GM19455 (cell line): ENCODE data around the gene SH3RF2.
"Not testable (repeated sequence)": the region's sequence is repeated elsewhere in the genome, so short reads cannot be mapped to it uniquely, and the experiment has no call there.

Experiments used
- ATAC-seq: cut with Tn5 transposase; IDR thresholded peaks from one replicate; pipeline ENCODE4 v1.9.1; 2021; ENCODE audit not compliant: unreplicated experiment

Gene SH3RF2

GRCh38 chr5:146070746-146071145 is 134.4 kb downstream of the SH3RF2 start:
- no peak for ATAC-seq

GRCh38 chr5:146071171-146071570 is 134.8 kb downstream of the SH3RF2 start:
- ATAC-seq = no peak

DNA sequence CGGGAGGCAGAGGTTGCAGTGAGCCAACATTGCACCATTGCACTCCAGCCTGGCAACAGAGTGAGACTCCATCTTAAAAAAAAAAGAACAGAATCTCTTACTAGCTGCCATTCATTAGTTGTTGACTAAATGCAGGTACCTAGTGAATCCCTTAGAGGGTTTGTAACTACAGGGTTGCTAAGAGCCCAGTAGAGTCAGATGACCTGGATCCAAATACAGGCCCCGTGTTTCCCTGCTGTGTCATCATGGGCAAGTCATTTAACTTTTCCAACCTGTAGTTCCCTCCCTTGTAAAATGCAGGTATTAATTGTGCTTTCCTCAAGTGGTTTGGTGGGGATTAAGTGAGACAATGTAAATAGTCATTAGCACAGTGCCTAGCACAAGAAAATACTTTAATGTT is 136.2 kb downstream of the SH3RF2 start:
- no peak for ATAC-seq

DNA sequence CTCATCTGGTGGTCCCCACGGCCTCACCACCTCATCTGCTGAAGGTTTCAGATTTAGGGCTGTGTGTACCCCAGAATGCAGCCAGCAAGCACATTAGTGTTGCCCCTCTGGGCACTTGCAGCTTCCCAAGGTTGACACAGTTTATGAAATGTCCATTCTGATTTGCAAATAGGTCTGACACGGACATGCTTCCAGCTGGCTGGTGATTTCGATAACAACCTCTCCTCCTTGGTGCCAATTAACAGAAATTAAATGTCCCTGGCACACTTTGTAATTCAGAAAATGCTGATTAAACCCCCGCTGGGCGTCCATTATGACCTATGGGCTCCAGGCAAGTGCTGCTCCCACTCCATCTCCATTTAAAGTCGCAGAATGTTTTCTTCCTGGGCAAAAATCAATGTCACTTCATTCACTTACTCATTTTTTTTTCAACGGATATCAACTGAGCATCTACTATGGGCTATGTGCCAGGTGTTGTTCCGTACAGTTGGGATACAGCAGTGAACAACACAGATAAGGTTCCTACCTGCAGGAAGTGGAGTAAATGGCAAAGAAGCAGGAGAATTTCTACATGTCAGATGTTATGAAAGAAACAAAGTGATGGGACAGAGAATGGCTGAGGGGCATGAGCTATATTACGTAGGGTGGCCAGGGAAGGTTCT is 137.0 kb downstream of the SH3RF2 start:
- no peak for ATAC-seq

DNA sequence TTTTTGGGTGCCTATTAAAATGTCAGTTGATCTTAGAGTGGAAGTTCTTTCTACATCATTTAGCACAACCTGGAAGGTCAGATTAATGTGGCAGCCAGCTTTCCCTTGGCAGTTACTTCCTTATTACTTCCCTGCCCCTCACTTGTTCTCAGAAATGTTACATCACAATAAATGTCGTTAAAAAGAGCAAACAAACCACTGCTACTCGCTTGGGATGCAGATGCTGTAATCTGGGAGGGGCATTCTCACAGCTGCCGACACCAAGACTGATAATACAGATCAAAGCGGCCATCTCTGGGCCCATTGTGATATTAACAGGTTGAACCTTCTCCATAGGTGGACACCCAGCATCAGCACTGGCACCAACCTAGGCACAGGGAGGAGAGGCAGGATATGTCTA is 139.7 kb downstream of the SH3RF2 start:
- ATAC-seq = no peak

DNA sequence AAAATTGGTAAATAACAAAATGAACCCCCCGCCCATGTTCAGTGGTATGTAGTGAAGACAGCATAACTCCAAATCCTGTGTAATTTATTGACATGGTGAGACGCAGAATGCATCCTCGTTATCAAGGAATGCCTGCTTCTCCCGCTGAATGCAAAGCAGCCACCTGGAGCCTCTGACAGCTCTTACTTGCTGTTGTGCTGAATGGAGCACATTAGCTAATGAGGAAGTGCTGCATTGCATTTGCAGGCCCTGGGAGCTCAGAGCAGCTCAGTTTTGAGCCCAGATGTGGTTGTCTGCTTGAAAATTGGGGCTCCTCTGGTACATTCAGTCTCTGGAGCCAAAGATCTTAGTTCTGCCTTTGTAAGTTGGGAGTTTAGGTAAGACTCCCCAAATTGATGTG is 140.1 kb downstream of the SH3RF2 start:
- ATAC-seq = no peak

DNA sequence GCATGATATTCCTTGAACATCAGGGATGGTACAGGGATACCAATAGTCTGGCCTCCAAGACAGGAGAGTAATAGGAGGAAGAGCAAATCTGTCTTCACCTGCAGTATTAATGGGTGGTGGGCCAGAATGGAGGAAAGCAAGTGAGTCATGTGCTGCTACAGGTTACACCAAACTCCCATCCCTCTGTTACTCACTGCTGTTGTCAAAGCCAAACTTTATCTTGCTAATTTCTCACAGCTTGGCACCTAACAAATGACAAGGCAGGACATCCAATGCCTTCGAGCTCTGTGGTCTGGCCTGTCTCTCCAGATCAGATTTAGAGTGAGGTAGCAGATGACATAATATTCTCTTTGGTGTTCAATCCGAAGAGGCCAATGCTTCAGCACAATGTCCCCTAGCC is 142.2 kb downstream of the SH3RF2 start:
- no peak for ATAC-seq

DNA sequence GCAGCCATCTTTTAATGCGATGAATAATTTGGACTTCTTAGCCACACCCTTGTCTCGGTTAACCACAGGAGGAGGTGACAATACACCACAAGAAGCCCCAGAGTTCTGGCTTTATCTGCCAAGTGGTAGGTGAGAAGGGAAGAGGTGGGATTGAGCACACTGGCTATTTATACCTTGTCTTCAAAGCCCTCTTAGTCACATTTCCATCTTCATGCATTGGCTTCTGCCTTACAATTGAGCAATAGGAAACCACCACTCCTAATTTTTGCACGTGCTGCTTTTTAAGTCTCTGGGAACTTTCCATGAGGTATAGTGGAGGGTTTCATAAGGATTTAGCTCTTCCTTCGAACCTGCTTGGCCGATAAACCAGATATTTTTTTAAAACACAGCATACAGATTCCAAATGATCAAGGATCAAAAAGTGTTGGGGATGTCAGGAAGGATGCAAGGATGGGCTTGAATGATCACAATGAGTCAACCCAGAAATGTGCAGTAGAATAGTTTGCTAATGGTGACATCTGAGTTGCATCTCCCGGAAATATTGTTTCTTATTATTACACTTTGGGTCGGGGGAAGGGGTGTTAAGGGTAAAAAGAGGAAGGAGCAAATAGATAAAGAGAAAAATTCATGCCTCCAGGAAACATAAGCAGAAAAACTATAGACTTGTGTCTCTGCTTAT is 143.5 kb downstream of the SH3RF2 start:
- ATAC-seq = no peak

DNA sequence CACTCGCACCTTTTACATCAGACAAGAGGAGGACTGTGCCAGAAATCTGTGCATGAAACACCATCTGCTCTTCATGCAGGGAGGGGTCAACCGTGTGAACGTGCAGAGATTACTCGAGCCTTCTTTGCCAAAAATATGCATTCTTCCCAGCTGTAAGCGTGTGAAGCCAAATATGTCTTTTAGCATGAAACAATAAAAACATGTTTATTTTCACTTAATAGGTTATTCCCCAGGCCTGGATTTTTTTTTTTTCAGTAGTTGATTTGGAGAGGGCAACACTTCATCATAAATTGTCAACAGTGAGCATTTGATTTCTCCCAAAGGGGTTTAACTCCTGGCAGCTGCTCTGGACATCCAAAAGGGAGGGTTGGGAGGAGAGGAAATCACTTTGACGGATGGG is 145.2 kb downstream of the SH3RF2 start:
- ATAC-seq = no peak

DNA sequence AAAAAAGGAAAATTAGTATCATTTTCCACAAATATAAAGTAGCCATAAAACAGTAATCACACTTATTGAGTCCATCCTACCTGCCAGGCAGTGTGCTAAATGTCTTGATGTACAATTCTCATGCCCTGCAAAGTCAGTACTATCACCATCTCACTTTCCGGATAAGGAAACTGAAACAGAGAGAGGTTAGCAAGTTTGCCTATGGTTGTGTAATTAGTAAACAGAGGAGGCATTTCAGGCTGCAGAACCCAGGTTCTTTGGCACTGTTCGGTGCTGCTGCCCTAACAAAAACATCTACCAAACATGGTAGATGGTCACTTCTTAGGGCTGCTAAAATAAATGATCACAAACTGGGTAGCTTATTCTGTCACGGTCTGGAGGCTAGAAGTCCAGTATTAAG is 146.4 kb downstream of the SH3RF2 start:
- peak; percentile 95 for ATAC-seq

DNA sequence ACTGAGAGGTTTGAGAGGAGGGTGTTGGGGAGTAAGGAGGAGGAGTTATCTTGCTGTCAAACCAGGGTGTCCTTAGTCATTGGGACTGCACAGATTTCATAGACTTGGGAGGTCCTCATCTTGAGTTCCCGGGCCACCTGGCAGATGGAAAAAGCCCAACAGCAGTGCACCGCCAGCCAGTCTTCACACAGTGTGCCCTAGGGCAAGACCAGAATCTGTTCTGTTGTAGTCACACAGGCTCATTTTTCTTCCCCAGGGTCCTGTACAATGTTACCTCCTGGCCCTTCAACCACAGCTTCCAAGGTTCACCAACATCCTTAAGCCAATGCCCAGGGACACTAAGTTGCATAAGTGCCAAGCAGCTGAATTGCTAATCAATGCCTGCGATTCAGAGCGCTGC is 148.0 kb downstream of the SH3RF2 start:
- ATAC-seq = no peak

DNA sequence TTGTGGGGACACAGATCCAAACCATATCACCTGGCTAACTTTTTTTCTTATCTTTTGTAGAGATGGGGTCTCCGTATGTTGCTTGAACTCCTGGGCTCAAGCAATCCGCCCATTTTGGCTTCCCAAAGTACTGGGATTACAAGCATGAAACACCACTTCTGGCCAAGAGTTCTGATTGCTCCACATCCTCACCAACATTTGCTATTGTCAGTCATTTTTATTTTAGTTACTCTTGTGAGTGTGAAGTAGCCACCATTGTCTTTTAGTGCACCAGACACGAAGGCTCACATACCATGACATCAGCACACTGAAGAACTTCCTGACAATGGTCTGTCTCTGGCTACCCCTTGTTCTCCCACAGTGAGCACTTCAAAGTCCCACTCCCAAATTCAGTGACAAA is 151.7 kb downstream of the SH3RF2 start:
- ATAC-seq = no peak

DNA sequence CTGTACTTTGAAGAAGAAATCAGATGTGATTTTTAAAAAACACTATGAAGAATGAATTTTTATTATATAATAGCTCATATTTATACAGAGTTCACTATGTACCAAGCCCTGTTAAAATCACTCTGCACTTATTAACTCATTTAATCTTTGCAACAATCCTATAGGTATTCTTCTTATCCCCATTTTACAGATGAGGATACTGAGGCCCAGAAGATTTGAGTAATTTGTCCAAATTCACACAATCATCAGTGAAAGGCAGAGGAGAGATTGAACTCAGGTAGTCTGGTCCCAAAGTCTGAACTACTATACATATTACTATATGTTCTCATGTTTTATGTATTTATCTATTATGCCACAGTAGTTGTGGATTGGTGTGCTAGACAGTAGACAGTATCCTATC is 152.9 kb downstream of the SH3RF2 start:
- ATAC-seq = no peak

GRCh38 chr5:146091881-146092280 is 155.5 kb downstream of the SH3RF2 start:
- no peak for ATAC-seq

GRCh38 chr5:146098047-146098446 is 161.7 kb downstream of the SH3RF2 start:
- ATAC-seq = no peak

DNA sequence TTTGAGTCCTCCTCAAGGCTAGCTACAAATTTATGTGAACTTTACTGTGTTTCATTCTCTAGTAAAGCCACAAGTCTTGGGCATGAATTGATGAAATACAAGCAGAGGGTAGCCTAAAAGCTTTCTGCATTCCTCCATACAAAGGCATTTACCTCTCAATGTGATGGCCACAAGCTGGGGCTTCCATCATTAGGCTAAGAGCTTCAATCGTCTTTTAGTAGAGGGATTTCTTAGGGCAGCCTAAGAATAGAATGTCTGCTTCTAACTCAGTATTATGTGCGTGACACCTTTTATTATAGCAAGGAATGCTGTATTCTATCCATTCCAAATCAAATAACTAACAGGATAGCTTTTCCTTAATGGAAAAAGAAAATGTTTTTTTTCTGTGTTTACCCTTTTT is 165.3 kb downstream of the SH3RF2 start:
- no peak for ATAC-seq

DNA sequence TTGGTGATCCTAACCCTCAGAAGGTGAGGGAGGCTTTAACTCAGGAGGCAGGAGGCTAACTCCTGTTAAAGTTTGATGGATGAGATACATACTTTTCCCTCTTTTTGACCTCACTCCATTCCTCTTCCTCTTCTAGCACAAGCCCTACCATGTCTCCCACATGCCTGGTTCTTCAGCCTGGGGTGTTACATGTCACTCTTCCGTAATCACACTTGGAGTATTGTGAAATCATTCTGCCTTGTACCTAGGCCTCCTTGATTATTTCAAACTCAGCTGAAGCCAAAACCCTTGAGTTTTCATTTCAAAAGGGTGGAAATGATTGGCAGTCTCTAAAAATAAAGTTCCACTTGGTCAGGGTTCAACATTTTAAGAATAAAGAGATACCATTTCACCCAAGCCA is 167.2 kb downstream of the SH3RF2 start:
- no peak for ATAC-seq

GRCh38 chr5:146105477-146105876 is 169.1 kb downstream of the SH3RF2 start, which contains the start of gene PLAC8L1:
PLAC8L1 (minus strand) TSS chr5:146105577; CDS start chr5:146104311, 1,266 bp downstream.
- no peak for ATAC-seq

DNA sequence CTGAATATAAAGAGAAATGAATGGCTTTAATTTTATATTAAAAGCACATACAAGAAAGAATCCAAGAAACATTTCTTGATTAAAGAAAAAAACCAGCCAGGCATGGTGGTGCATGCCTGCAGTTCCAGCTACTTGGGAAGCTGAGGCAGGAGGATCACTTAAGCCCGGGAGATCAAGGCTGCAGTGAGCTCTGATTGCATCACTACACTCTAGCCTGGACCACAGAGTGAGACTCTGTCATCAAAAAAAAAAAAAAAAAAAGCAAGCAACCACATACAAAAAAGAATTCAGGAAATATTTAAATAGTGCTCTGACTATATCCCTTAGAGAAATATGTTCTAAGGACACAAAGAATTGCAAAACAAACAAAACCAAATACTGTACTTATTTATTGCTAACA is 171.5 kb downstream of the SH3RF2 start:
- ATAC-seq = no peak

DNA sequence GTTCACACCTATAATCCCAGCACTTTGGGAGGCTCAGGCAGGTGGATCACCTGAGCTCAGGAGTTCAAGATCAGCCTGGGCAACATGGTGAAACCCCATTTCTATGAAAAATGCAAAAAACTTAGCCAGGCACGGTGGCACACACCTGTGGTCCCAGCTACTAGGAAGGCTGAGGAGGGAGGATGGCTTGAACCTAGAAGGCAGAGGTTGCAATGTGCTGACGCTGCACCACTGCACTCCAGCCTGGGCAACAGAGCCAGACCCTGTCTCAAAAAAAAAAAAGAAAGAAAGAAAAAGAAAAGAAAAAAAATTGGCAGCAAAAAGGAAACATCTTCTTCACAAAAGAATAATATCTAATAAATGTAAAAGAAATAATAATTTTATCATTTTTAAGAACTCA is 172.5 kb downstream of the SH3RF2 start:
- ATAC-seq = not testable (repeated sequence)

GRCh38 chr5:146109379-146109778 is 173.0 kb downstream of the SH3RF2 start:
- ATAC-seq = no peak

GRCh38 chr5:146111409-146111808 is 175.0 kb downstream of the SH3RF2 start:
- ATAC-seq = no peak

- no peak for ATAC-seq
Observed at GRCh38 chr5:146112476-146112875, 176.1 kb downstream of the SH3RF2 start.
